Measurements from ENCODE around the gene GNS. TPM values are rescaled to one million over a fixed set of nuclear protein-coding genes. Genes with fewer than 3 reads are reported as not detected.
A peak's percentile ranks its signal among the peaks of the same experiment; 100 is the strongest.

The GNS gene
- polyA plus RNA-seq, 2 of the 4 experiments (the other 2 are of a cell fraction) = 54.3 to 109 TPM

DNA sequence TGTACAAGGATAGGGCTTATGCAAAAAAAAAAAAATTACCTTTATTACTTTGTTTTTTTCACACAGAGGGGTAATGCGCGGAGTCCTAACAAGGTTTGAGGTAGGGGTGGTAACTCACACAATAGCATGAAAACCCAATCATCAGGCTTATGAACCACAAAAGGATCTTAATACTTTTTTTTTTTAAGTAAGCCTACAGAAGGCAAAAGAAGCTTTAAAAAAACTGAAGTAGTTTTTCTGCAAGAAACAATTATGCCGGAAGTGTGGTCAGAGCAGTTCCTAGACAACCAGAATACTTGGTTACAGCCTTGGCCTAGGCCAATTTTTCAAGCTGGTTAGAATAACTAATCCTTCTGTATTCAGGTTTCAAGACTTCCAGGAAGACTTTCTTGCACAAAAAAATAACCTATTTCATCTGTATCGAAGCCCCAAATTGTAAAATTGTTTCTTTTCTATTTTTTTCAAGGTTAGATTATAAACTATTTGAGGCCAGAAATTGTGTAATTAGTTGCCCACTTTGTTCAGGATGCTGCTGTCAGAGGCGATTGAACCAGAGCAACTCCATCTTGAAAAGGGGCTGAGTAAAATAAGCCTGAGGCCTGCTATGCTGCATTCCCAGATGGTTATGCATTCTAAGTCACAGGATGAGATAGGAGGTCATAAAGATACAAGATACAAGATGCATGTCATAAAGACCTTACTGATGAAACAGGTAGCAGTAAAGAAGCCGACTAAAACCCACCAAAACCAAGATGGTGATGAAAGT is 1.8 kb upstream of the GNS start:
- DNase-seq (ENCODE audit: low read depth in 1 of 2, low spot score in 1 of 2) = no peak
- Histone ChIP-seq H3K4me1 (peaks cover 15% of the 10 kb centered on the region; the same call in 2 of the 3 replicates), H3K4me3 (no peak overlapping the region), H3K4me2 (no peak overlapping the region), H3K27ac (no peak overlapping the region), H3K9me3 (no peaks in the 10 kb centered on the region)
- no peak for FAIRE-seq
- POLR2A ChIA-PET = no interaction called here
- TF ChIP-seq, protein P1, sequence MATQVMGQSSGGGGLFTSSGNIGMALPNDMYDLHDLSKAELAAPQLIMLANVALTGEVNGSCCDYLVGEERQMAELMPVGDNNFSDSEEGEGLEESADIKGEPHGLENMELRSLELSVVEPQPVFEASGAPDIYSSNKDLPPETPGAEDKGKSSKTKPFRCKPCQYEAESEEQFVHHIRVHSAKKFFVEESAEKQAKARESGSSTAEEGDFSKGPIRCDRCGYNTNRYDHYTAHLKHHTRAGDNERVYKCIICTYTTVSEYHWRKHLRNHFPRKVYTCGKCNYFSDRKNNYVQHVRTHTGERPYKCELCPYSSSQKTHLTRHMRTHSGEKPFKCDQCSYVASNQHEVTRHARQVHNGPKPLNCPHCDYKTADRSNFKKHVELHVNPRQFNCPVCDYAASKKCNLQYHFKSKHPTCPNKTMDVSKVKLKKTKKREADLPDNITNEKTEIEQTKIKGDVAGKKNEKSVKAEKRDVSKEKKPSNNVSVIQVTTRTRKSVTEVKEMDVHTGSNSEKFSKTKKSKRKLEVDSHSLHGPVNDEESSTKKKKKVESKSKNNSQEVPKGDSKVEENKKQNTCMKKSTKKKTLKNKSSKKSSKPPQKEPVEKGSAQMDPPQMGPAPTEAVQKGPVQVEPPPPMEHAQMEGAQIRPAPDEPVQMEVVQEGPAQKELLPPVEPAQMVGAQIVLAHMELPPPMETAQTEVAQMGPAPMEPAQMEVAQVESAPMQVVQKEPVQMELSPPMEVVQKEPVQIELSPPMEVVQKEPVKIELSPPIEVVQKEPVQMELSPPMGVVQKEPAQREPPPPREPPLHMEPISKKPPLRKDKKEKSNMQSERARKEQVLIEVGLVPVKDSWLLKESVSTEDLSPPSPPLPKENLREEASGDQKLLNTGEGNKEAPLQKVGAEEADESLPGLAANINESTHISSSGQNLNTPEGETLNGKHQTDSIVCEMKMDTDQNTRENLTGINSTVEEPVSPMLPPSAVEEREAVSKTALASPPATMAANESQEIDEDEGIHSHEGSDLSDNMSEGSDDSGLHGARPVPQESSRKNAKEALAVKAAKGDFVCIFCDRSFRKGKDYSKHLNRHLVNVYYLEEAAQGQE (IDR thresholded peaks at IDR 0.05) = no peak
- TF ChIP-seq ZNF302 (CRISPR knock-in tag; IDR thresholded peaks at IDR 0.05) = no peak
- no peak for ATAC-seq
- CTCF ChIA-PET = no interaction called here
- WGBS (ENCODE audit: missing lambda C conversion rate) = 90% methylated on average over 6 of the region's 6 CpGs

DNA sequence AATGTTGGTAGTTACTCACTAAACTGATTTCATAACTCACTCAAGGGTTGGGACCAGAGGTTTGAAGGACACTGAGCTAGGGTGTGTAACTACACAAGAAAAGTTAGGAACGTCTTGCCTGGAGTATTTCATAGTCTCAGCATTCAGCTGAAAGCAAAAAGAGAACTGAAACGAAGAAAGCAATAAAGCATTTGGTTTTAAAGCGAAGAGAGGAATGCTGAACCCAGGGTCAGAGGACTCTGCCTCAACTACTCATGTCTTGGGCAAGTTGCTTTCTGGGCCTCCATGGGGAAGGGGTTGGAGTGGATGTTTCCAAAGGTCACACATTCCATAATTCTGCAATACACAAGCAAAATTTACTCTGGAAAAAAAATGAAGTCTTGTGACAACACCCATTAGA is 1.4 kb downstream of the GNS start:
- no peak for FAIRE-seq
- Histone ChIP-seq H3K4me3 (no peak overlapping the region), H3K4me2 (peak overlapping the region; percentile 91), H3K9me3 (no peaks in the 10 kb centered on the region), H3K27ac (no peak overlapping the region), H3K4me1 (peaks cover 15% of the 10 kb centered on the region; the same call in 2 of the 3 replicates)
- 62% methylated on average over 3 of the region's 3 CpGs for WGBS (ENCODE audit: missing lambda C conversion rate)
- ATAC-seq = no peak
- ChIA-PET CTCF (interaction anchor here (0.7 to 0.9 kb wide), 2 partner anchors 19 to 38 kb away, joined by 3 read pairs; no protein-coding TSS in a partner anchor), POLR2A (no interaction called here)
- TF ChIP-seq CBX8 (IDR thresholded peaks at IDR 0.05) (no peak), HOXA7 (CRISPR knock-in tag; IDR thresholded peaks at IDR 0.05) (no peak), CHD4 (IDR thresholded peaks at IDR 0.05; ENCODE audit: borderline replicate concordance) (no peak), KDM5A (IDR thresholded peaks at IDR 0.05) (no peak), SMC3 (IDR thresholded peaks at IDR 0.05) (no peak), JUN (IDR thresholded peaks at IDR 0.05) (no peak), MAFK (IDR thresholded peaks at IDR 0.05; ENCODE audit: partially characterized antibody) (no peak), FOXS1 (CRISPR knock-in tag; IDR thresholded peaks at IDR 0.05) (no peak), CEBPB (IDR thresholded peaks at IDR 0.05) (no peak), KDM1A (IDR thresholded peaks at IDR 0.05; ENCODE audit: low read depth) (no peak), MYC (IDR thresholded peaks at IDR 0.05; ENCODE audit: borderline replicate concordance, low read length) (no peak), HOXB5 (CRISPR knock-in tag; IDR thresholded peaks at IDR 0.05) (no peak), POLR2AphosphoS2 (conservative IDR thresholded peaks at IDR 0.05; ENCODE audit: low read length) (no peak), FOSB (CRISPR knock-in tag; IDR thresholded peaks at IDR 0.05) (no peak), ZSCAN20 (CRISPR knock-in tag; IDR thresholded peaks at IDR 0.05) (no peak), ZC3H11A (IDR thresholded peaks at IDR 0.05) (no peak), POLR2A (IDR thresholded peaks at IDR 0.05; ENCODE audit: low read length) (no peak)
- TF ChIP-seq, protein P2, sequence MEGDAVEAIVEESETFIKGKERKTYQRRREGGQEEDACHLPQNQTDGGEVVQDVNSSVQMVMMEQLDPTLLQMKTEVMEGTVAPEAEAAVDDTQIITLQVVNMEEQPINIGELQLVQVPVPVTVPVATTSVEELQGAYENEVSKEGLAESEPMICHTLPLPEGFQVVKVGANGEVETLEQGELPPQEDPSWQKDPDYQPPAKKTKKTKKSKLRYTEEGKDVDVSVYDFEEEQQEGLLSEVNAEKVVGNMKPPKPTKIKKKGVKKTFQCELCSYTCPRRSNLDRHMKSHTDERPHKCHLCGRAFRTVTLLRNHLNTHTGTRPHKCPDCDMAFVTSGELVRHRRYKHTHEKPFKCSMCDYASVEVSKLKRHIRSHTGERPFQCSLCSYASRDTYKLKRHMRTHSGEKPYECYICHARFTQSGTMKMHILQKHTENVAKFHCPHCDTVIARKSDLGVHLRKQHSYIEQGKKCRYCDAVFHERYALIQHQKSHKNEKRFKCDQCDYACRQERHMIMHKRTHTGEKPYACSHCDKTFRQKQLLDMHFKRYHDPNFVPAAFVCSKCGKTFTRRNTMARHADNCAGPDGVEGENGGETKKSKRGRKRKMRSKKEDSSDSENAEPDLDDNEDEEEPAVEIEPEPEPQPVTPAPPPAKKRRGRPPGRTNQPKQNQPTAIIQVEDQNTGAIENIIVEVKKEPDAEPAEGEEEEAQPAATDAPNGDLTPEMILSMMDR (IDR thresholded peaks at IDR 0.05) = no peak
- TF ChIP-seq, protein P3, sequence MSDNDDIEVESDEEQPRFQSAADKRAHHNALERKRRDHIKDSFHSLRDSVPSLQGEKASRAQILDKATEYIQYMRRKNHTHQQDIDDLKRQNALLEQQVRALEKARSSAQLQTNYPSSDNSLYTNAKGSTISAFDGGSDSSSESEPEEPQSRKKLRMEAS (IDR thresholded peaks at IDR 0.05) = no peak
- no peak for DNase-seq (ENCODE audit: low read depth in 1 of 2, low spot score in 1 of 2)

Measured in A549 (cell line).